GM12878 (cell line): Measurements from ENCODE around the gene RABEP1. TPM values are rescaled to one million over a fixed set of nuclear protein-coding genes. Genes with fewer than 3 reads are reported as not detected.
"Not testable (repeated sequence)": the region's sequence is repeated elsewhere in the genome, so short reads cannot be mapped to it uniquely, and the experiment has no call there.

ENCODE experiments used
- ATAC-seq: fragments of 200-7000 bp; cut with Tn5 transposase; 3 replicates; pipeline ENCODE4 v1.9.1; 2020; ENCODE audit warnings: mild to moderate bottlenecking, moderate library complexity
- BruUV-seq: library from RNA; stranded (reverse); fragments of 400-500 nt; replicated peaks from 2 replicates; lab custom pipeline; 2021; lab: Mats Ljungman, UMichigan
- CTCF ChIA-PET: fragments of 300-600 bp; sonication (Branson Sonifier 250); formaldehyde crosslinking; extraction: SDS; loops from one replicate; lab custom pipeline; 2021; ENCODE audit warnings: inconsistent platforms; lab: Yijun Ruan, JAX
- POLR2A ChIA-PET: fragments of 350-600 bp; formaldehyde crosslinking; extraction: SDS; loops from one replicate; lab custom pipeline; 2021; ENCODE audit warnings: inconsistent platforms; lab: Charles Lee
- RAD21 ChIA-PET: fragments of 300-600 bp; sonication (Branson Sonifier 250); formaldehyde crosslinking; loops from one replicate; lab custom pipeline; 2023; ENCODE audit warnings: antibody characterized with exemption; ENCODE audit not compliant: unreplicated experiment; lab: Charles Lee
- SMC1A ChIA-PET: fragments of 300-600 bp; sonication (Branson Sonifier 250); formaldehyde crosslinking; loops from one replicate; lab custom pipeline; 2023; ENCODE audit not compliant: unreplicated experiment, uncharacterized antibody; lab: Charles Lee
- DNase-seq: peaks from one replicate; pipeline ENCODE4 v3.0.0-alpha.2; 2011; ENCODE audit warnings: low read depth, low spot score
- FAIRE-seq: peaks from 3 replicates; lab custom pipeline; 2011; peaks lifted over from hg19 to GRCh38; lab: Jason Lieb, UNC
- H2AFZ ChIP-seq: 2 replicates; pipeline ENCODE4 v1.6.0; 2011; ENCODE audit warnings: low read depth, low read length, control low read depth; ENCODE audit not compliant: control insufficient read depth
- H3K27ac ChIP-seq: 2 replicates; pipeline ENCODE4 v1.5.1; 2011; ENCODE audit warnings: control low read depth; ENCODE audit not compliant: control insufficient read depth, insufficient read depth
- H3K27me3 ChIP-seq, 2 experiments: replicated peaks in 1 of 2; 2 replicates each; pipeline versions ENCODE4 v1.6.0 to v1.6.1; 2011; ENCODE audit warnings: low read length in 1 of 2; ENCODE audit not compliant: control insufficient read depth in 2 of 2, insufficient read depth in 2 of 2
- H3K36me3 ChIP-seq, 2 experiments: 2 replicates each; pipeline ENCODE4 v1.5.1; 2011; ENCODE audit warnings: low read length in 1 of 2; ENCODE audit not compliant: control insufficient read depth in 2 of 2, insufficient read depth in 2 of 2
- H3K4me1 ChIP-seq: 2 replicates; pipeline ENCODE4 v1.6.1; 2011; ENCODE audit warnings: mild to moderate bottlenecking, low read length, moderate library complexity, mixed read lengths; ENCODE audit not compliant: control insufficient read depth, insufficient read depth
- H3K4me2 ChIP-seq: 2 replicates; pipeline ENCODE4 v1.6.0; 2011; ENCODE audit warnings: control low read depth; ENCODE audit not compliant: control insufficient read depth, insufficient read depth
- H3K4me3 ChIP-seq: fragments of 200-600 bp; sonication (generic); 2 replicates; pipeline ENCODE4 v1.5.1; 2016
- H3K79me2 ChIP-seq: 2 replicates; pipeline ENCODE4 v1.6.0; 2011; ENCODE audit warnings: low read length; ENCODE audit not compliant: control insufficient read depth, insufficient read depth
- H3K9ac ChIP-seq: 2 replicates; pipeline ENCODE4 v1.8.0; 2011; ENCODE audit warnings: low read length, control low read depth, mixed read lengths; ENCODE audit not compliant: control insufficient read depth, insufficient read depth
- H3K9me3 ChIP-seq: replicated peaks from 3 replicates; pipeline ENCODE4 v1.5.1; 2011; ENCODE audit warnings: mild to moderate bottlenecking, low read length; ENCODE audit not compliant: control insufficient read depth, insufficient read depth
- H4K20me1 ChIP-seq: 2 replicates; pipeline ENCODE4 v1.6.0; 2011; ENCODE audit not compliant: control insufficient read depth, insufficient read depth
- BACH1 ChIP-seq: fragments of 450-650 bp; IDR thresholded peaks from 2 replicates; pipeline ENCODE4 v1.6.1; 2017; ENCODE audit warnings: mild to moderate bottlenecking, borderline replicate concordance
- NR2F1 ChIP-seq: fragments of 450-650 bp; conservative IDR thresholded peaks from 2 replicates; pipeline ENCODE4 v1.6.1; 2017; ENCODE audit warnings: mild to moderate bottlenecking
- TCF7 ChIP-seq: IDR thresholded peaks from 2 replicates; pipeline ENCODE4 v1.6.1; 2014; ENCODE audit warnings: antibody characterized with exemption, borderline replicate concordance
- WGBS: methylation state at CpG from one replicate; pipeline ENCODE4 v1.1.6; 2016; ENCODE audit warnings: low lambda C conversion rate; ENCODE audit not compliant: insufficient replicate concordance, insufficient coverage; ENCODE audit errors: missing lambda C conversion rate; 5-methylcytosine and 5-hydroxymethylcytosine counted together
- in situ Hi-C: fragments of 300-500 bp; cut with MboI; formaldehyde crosslinking; loops from 9 replicates; pipeline ENCODE4 v1.14.3; 2018; ENCODE audit warnings: mixed read lengths
- intact Hi-C: fragments of 100-400 bp; cut with micrococcal nuclease; formaldehyde crosslinking; loops from one replicate; pipeline ENCODE4 v1.14.2; 2022; ENCODE audit not compliant: unreplicated experiment
- polyA plus RNA-seq, 11 experiments: library from polyadenylated mRNA; depleted of rRNA in 4 of 11; unstranded in 6 of 11; stranded (reverse) in 5 of 11; fragments of >200 nt; fragmentation: Nextera tagmentation in 4 of 11; fragmentation: Illumina TruSeq in 1 of 11; extraction: Ambion mirVana in 4 of 11; extraction: Trizol in 1 of 11; gene quantifications; 1 replicate in 1 of 11; 2 replicates in 10 of 11; pipeline versions ENCODE4 v1.2.1 to v1.2.3, GENCODE V29; 2011 to 2016; ENCODE audit warnings: inconsistent platforms in 2 of 11, missing spikeins in 2 of 11, low read depth in 1 of 11
- total RNA-seq, 4 experiments: library from RNA; depleted of rRNA in 3 of 4; stranded (reverse); fragments of >200 nt in 3 of 4; fragmentation: Illumina TruSeq in 1 of 4; extraction: Trizol in 1 of 4; gene quantifications; 2 replicates each; pipeline versions ENCODE4 v1.2.1 to v1.2.3, GENCODE V29; 2013 to 2021

Gene RABEP1
- total and polyA plus RNA-seq, 10 of the 15 experiments (the other 5 are each of a cell fraction or from before 2014, with no cell fraction given) = 13.4 to 71.4 (median 59.8) TPM

GRCh38 chr17:5233492-5233891 lies 48.6 kb upstream of the RABEP1 start:
- Histone ChIP-seq H3K4me1 (peaks cover 48% of the 10 kb centered on the region), H3K27ac (peak overlapping the region; percentile 99), H3K4me2 (peak overlapping the region; percentile 98), H3K79me2 (peaks cover 86% of the 10 kb centered on the region), H3K4me3 (peak overlapping the region; percentile 87), H3K9ac (peak overlapping the region; percentile 96), H3K36me3 (peaks cover 4 to 12% of the 10 kb centered on the region in 2 experiments; a peak in 3 of 4 replicates)
- 0% methylated on average over 7 of the region's 7 CpGs for WGBS
- ChIA-PET SMC1A (interaction anchor here (1.4 to 11.0 kb wide), 2 partner anchors 8 to 35 kb away, joined by 4 to 157 read pairs; no protein-coding TSS in a partner anchor), CTCF (interaction anchor here (8.1 kb wide), 1 partner anchor 37 kb away, joined by 209 read pairs; the partner anchor contains the start of gene ZNF594), RAD21 (interaction anchor here (6.2 kb wide), 1 partner anchor 35 kb away, joined by 105 read pairs; no protein-coding TSS in a partner anchor)
- H2AFZ ChIP-seq, ATAC-seq, BruUV-seq, H4K20me1 ChIP-seq, POLR2A ChIA-PET, in situ Hi-C loops, FAIRE-seq, intact Hi-C loops, DNase-seq, H3K27me3 ChIP-seq, H3K9me3 ChIP-seq: not testable (repeated sequence)
- TF ChIP-seq BACH1 (0 out of 2 replicates have a peak, but pooled peaks have one; percentile 10), TCF7 (0 out of 2 replicates have a peak, but pooled peaks have one; percentile 27), NR2F1 (peak; percentile 65)
